Epidermal melanocyte (primary cell): Measurements from ENCODE around the gene REEP5.
A peak's percentile ranks its signal among the peaks of the same experiment; 100 is the strongest.
"Not testable (repeated sequence)": the region's sequence is repeated elsewhere in the genome, so short reads cannot be mapped to it uniquely, and the experiment has no call there.

Experiments
- DNase-seq: peaks from one replicate; pipeline ENCODE4 v3.0.0; 2011; ENCODE audit warnings: low spot score; ENCODE audit not compliant: insufficient read length

REEP5 gene

DNA sequence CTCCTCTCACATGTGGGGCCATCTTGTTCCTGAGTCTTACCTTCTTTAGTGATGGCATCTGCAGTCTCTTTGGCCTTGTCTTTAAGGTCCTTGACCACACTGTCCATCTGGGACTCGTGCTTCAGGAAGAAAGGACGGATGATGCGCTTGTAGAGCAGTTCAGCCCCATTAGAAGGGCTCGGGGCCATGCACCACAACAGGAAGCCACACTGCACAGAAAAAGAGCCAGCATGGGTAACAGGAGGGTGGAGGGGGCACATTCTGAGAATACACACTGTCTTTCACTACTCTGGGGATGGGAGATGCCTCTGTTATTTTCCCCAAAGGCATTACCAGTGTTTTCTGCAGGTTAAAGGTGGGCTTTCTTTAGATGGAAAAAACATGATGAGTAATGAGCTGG lies 35.1 kb downstream of the REEP5 start:
- DNase-seq = no peak

DNA sequence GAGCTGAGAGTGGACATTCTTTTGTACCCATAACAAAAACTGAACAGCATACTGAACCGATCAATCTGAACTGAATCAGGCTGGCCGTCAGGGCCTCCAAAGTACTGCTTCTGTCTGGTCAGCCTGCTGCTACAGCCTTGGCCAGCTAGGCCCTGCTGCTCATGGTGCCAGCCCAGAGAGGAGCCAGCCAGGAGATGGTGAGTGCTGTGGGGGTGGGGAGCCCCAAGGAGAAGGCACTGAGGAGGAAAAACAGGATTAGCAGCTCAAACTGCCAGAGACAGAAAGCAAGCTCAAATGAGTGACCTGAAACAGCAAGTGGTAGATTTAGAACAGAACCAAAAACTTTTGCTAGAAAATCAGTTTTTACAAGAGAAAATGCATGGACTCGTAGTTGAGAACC lies 37.0 kb downstream of the REEP5 start:
- no peak for DNase-seq

DNA sequence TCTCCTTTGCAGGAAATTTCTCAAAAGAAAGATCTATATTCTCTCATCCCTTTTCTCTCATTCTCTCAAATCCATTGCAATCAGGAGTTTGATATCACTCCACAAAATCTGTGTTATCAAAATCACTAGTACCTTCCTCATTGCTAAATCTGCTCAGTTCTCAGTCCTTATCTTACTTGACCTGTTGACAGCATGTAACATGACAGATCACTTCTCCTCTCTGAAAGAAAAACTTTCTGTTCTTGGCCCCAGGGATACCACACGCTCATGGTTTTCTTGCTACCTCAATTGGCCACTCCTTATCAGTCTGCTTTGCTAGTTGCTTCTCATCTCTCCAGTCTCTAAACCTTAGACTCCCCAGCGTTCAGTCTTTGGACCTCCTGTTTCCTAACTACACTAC lies 38.8 kb downstream of the REEP5 start:
- DNase-seq = no peak

DNA sequence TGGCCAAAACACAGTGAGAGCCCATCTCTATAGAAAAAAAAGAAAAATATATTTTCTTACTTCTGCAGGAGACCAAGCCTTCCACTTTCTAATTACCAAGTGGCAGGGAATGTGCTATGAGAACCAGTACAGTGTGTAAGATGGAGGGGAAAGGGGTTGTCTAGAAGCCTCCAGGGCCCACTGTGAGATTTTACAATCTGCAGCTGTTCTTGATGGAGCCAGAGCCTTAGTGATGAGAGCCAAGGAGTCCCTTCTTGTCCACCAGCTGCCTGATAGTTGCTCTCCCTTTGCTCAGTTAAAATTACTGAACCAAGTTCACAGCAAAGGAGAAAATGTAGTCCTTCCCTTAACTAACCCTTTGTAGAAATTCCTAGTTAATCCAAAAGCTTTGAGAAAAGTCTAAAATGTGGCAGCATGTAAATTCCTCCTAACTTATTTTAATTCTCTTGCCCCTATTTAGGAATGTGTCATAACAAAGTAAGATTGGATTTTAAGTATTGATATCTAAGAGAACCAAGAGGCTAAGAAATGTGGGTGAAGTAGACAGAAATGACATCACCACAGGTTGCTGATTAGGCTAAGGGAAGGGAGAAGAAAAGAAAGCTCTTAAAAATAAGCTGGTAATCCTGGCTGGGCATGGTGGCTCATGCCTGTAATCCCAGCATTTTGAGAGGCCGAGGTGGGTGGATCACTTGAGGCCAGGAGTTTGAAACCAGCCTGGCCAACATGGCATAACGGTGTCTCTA lies 41.6 kb downstream of the REEP5 start:
- no peak for DNase-seq

DNA sequence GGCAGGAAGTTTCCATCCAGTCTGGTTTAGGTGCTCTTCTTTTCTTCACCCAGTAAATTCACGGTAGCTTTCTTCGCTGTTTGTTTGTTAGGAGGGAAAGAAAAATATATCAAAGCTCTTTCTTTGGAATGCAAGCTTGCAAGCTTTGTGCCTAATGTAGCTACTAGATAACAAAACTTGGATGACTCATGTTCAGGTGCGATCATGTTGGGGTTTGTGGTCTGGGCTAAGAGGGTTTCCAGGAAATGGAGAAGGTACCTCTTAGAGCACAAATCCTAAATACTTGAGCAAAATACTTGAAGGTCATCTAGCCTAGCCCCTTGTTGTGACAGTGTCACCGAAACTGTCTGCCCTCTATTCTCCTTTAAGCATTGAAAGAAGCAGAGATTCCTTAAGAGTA lies 43.3 kb downstream of the REEP5 start:
- DNase-seq = no peak

DNA sequence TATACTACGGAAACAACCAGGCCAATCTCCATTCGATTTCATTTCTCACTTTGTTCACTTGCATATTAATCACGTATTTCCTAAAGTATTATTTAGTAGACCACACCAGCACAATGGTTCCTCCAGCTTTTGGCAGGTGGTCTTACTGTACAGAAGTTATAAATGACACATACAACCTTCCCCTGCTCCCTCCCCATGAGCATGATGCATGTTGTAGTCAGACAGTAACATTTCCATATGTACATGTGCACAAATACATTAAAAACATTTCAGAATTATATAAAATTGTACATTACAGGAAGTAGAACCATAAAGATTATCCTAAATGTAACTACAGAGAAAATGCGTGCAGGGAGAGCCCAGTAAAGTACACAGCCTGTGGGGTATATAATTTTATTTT lies 43.9 kb downstream of the REEP5 start:
- no peak for DNase-seq

DNA sequence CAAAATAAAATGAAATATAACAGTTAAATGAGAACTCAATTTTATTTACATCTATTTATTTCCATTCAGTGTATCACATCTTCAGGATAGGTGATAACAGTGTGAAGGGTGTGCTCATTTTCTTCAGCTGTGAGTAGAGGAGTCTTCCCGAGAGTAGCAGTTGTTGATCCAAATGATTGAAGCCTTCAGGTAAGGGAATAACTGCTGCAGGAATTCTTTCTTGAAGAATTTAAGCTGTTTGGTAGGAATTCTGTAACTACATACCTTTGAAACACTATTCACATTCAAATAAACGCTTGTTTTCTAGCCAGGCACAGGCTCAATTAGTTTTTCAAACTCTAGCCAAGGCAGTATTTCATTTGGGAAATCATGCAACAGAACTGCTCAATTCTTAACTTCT lies 45.7 kb downstream of the REEP5 start:
- DNase-seq = no peak

DNA sequence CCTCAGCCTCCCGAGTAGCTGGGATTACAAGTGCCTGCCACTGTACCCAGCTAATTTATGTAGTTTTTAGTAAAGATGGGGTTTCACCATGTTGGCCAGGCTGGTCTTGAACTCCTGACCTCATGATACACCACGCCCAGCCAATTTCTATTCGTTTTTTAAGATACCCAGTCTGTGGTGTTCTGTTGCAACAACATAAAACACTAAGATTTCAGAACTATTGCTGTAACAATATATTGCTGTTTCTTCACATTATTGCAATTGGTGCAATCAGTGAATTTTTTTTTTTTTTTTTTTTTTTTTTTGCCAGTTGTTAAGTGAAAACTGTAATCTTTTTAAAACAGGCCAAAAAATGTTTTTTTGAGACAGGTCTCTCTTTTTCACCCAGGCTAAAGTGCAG lies 51.1 kb downstream of the REEP5 start:
- DNase-seq = no peak

DNA sequence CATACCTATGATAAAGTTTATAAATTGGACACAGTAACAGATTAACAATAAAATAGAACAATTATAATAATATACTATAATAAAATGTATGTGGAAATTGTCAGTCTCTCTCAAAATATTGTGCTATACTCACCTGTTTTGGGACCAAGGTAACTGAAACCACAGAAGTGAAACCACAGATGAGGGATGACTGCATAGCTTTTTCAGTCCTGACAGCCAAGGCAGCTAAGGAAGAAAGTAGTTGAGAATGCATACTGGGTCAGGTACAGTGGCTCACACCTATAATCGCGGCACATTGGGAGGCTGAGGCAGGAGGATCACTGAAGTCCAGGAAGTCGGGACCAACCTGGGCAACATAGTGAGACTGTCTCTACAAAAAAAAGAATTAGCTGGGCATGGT lies 52.1 kb downstream of the REEP5 start:
- no peak for DNase-seq

DNA sequence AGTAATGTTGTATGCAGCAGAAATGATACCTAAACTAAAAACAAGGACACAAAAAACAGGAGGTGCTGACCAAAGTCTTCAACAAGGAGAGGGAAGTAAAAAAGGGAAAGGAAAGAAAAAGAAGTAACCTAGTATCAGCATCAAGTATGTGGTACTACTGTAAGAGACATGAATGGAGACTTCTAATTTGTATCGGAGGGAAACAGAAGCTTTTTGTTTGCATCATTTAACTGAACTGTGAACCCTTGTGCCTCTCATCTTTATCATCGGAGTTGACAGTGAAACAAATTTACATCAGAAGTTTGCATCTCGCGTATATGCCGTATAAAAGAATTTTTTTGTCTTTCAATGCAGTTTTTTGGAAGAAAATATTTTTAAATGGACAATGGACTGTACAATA lies 54.6 kb downstream of the REEP5 start:
- DNase-seq = no peak

DNA sequence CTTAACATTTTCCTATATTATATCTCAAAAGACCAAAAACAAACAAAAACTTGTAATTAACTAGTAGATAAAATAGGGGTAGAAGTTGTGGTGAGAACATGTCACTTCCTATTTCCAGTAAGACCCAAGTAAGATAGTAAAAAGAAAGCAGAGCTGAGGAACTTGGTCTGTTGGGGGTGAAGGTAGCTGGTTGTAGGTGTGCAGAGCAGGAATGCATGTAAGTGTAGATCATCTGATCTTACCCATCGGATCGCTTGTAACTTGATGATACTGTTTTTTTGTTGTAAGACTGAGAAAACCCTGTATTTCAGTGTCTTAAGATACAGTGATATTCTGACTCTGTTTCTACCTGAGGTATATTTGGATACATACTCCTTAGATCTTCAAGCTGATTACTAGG lies 55.3 kb downstream of the REEP5 start:
- DNase-seq = no peak

DNA sequence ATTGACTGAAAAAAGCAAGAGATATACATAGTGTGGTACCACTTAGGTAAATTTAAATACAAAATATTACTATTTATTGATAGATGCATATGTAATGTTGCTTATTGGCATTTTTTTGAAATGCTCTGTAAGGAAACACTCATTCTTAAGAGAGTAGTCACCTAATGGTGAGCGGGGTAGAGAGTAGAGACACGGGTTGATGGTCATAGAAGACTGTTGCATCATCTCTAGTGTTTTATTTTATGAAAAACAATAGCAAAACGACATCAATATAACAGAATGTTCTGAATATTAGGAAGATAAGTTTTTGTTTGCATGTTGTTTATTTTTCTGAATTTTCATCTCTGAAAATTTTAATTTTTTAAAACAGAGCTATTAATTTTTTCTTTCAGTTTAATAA lies 56.9 kb downstream of the REEP5 start:
- DNase-seq = no peak

DNA sequence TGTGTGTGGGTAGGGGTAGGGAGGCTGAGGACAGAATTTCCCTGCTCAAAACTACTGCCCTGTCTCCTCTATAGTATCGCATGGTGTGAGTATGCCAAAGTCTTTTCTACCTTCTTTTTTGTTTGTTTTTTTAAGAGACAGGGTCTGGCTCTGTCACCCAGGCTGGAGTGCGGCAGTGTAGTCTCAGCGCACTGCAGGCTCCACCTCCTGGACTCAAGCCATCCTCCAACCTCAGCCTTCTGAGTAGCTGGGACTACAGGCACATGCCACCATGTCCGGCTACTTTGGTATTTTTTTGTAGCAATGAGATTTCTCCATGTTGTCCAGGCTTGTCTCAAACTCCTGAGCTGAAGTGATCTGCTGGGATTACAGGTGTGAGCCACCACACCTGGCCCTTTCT lies 58.5 kb downstream of the REEP5 start:
- no peak for DNase-seq

DNA sequence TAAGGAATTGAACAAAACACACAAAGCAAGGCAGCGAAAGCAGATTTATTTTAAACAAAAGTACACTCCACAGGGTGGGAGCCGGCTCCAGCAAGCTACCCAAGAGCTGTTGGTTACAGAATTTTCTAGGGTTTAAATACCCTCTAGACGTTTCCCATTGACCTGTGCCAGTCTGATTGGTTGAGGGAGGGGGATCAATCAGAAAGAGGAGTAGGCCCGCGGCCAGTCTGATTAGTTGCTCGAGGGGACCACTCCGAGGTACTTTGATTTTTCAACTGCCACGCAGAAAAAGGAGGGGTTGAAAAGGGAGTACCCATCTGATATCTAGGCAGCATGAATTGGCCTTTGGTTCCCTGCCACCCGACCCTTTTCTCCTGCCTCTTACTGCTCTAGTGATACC lies 59.9 kb downstream of the REEP5 start:
- DNase-seq = no peak

DNA sequence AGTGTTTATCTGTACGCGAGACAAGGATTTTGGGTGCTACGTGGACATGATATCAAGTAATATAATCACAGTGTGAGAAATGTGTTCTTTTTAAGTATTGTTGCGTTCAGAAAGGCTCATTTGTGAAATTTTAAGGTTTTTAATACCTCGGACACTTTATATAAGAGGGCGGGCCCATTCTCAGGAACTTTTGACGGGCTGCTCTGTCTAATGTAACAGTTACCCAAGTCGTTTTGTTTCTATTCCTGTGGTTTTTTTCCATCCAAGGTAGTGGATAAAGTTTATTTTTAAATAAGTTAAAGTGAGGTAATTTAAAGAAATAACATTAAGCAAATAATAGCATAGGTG lies 60.4 kb downstream of the REEP5 start:
- DNase-seq = no peak

DNA sequence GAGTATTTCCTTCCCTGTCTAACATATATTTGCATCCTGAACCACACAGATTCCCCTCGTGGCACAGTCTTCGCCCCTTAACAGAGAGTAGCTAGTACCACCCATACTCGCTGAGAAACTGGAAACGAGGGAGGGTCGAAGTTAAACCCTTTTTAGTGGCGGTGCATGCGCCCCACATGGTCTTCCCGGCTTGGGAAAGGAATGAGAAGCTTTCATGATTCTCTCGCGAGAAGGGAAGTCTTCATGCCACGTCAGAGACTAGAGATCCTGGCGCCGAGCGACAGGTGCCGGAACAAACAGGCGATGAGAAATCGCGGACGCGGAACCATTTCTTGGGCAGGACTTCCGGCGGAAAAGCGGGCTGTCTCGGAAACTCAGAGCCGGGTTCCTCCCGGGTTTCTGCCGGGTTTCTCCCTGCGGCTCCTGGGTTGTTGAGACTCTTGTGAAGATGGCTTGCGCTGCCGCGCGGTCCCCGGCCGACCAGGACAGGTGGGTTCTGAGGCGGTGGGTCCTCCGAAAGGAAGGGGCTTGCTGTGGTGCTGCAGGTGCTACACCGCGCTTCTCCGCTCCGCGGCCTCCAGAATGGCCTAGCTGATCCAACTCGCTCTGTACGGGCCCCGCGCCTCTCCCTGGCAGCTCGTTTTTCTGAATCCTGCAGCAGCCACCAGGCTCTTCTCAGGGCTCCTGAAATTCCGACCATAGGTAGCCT lies 60.9 kb downstream of the REEP5 start, which contains the start of gene SRP19:
Gene SRP19 (plus strand): TSS at position 359 of the 709 bp plus-strand sequence. CDS start 90 bp downstream, at position 449.
- DNase-seq = peak; percentile 97

DNA sequence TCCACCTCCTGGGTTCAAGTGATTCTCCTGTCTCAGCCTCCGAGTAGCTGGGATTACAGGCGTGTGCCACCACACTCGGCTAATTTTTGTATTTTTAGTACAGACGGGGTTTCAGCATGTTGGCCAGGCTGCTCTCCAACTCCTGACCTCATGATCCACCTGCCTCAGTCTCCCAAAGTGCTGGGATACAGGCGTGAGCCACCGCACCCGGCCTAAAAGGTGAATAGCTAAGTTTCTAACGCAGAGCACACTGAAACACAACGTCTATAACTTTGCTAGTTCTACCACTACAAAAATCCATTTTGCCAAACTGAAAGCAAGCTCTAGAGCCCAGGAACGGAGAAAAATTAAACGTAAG lies 61.5 kb downstream of the REEP5 start:
- DNase-seq = not testable (repeated sequence)

DNA sequence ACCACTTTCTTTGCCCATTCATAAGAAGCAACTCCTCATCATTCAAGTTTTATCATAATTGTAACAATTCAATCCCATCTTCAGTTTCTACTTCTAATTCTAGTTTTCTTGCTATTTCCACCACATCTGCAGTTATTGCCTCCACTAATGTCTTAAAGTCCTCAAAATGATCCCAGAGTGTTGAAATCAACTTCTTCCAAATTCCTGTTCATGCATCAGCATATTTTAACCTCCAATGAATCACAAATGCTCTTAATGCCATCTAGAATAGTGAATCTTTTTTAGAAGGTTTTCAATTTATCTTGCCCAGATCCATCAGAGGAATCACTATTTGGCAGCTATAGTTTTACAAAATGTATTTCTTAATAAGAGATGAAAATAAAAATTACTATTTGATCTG lies 64.2 kb downstream of the REEP5 start:
- DNase-seq = no peak

DNA sequence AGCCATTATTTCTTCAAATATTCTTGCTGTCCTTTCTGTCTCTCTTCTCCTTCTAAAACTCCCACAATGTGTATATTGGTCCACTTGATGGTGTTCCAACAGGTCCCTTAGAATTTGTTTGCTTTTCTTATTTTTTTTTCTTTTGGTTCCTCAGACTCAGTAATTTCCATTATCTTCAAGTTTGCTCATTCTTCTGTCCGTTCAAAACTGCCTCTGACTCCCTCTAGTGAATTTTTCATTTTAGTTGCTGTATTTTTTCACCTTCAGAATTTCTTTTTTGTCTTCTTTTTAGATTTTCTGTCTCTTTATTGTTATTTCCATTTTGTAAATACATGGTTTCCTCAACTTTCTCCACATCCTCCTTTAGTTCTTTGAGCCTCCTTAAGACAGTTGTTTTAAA lies 67.4 kb downstream of the REEP5 start:
- DNase-seq = no peak

DNA sequence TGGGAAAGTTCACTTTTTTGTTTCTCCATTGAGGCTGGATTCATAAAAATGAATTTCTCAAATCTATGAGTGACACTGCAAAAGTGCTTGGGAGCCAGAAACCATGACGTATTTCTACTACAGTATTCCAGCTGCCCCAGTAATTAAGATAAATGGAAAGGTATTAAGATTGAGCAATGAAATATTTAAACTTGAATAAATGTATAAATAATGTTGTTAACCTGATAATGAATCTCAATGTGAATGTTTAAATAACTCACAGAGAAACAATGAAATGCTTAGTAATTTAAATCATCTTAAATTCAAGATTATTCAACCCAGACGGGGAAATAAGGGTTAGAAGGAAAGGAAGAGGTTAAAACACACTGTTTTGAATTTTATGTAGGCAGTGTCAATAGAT lies 72.1 kb downstream of the REEP5 start:
- no peak for DNase-seq

DNA sequence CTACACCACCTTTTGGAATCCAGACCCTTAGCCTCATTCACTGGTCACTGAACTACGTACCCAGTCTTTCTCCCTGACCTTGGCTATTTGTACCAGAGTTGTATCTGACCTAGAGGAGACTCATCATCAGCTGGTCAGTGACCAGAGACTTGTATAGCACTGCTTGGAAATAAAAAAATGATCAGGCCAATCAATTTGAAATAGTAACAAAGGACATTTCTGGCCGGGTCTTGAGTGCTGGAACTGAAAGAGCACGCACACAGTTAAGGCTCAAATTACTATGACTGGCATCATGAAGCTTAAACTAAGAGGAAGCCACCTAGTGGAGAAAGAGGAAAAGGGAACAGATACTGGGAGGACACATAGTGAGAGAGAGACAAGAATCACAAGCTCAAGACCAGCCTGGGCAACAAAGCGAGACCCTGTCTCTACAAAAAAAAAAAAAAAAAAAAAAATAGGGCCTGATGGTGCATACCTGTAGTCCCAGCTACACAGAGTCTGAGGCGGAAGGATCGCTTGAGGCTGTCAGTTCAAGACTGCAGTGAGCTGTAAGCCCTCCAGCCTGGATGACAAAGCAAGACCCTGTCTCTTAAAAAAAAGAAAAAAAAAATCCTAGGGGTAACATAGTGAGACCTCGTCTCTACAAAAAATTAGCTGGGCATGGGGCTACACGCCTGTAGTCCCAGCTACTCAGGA lies 73.8 kb downstream of the REEP5 start:
- DNase-seq = peak; percentile 31

DNA sequence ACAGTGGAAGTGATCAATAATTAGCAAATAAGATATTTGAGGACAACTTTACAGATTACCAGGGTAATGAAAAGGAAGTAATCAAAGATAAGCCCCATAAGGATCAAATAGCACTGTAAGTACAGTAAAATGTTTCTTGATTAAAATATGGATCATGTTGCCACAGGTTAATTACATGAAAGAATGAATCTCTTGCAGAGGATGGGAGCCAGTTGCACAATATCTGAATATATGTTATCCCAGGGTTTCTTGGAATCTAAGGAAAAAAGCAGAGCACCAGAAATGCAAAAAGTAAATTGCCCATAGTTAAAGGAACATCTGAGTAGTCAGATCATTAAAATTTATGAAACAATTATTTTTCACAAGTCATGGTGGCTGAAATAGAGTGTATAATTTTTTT lies 74.7 kb downstream of the REEP5 start:
- no peak for DNase-seq

DNA sequence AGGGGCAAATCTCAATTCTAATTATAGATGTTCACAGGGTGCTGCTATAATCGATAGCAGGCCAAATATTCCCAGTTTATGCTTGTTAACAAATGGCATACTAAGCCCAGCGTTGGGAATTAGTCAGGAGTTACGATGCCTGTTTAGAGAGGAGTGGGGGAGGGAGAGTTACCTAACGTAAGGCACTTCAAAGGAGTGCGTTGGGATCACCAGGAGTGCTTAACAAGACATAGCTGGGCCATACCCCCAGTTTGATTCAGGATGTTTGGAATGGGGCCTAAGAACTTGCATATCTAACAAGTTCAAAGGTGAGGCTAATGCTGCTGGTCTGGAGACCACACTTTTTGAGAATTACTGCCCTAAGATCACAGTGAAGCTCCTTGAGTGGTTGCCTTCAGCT lies 75.5 kb downstream of the REEP5 start:
- DNase-seq = no peak
